ENCODE data around the gene BGLAP. TPM values are rescaled to one million over a fixed set of nuclear protein-coding genes. Genes with fewer than 3 reads are reported as not detected.

Gene BGLAP
- total and polyA plus RNA-seq, 2 donors (not counting 3 experiments of a cell fraction or from before 2014, with no cell fraction given), result 0.65 to 1.0 TPM

GRCh38 chr1:156204686-156205085, 37.3 kb upstream of the BGLAP start:
- Histone ChIP-seq H3K9me3 (replicated peaks; ENCODE audit: control insufficient read depth, insufficient read depth, low read length) (no peaks in the 10 kb centered on the region), H3K27ac (ENCODE audit: insufficient read depth, low read depth, low read length) (no peak overlapping the region), H3K4me3 (replicated peaks in 1 of 3; ENCODE audit: insufficient read depth in 1 of 3, low read depth in 1 of 3, low read length in 3 of 3) (no peak overlapping the region), H3K9me1 (replicated peaks; ENCODE audit: control insufficient read depth, extremely low read depth, insufficient read depth, low read length) (no peaks in the 10 kb centered on the region), H3K36me3 (ENCODE audit: control insufficient read depth in 2 of 2, extremely low read depth in 1 of 2, insufficient read depth in 2 of 2, low read length in 2 of 2) (peaks cover 3 to 11% of the 10 kb centered on the region in 2 experiments), H4K20me1 (replicated peaks; ENCODE audit: control insufficient read depth, extremely low read depth, insufficient read depth, low read length) (no peaks in the 10 kb centered on the region), H3K27me3 (ENCODE audit: control insufficient read depth in 2 of 2, insufficient read depth in 2 of 2, low read length in 2 of 2) (no peaks in the 10 kb centered on the region), H3K4me2 (ENCODE audit: insufficient read depth, low read length) (no peak overlapping the region), H2AFZ (ENCODE audit: low read depth, low read length) (no peak overlapping the region), H3K4me1 (ENCODE audit: control insufficient read depth, extremely low read depth, insufficient read depth, low read length) (peaks cover 6% of the 10 kb centered on the region), H3K79me2 (ENCODE audit: control insufficient read depth, insufficient read depth, low read length) (peaks cover 7% of the 10 kb centered on the region), H3K9ac (replicated peaks; ENCODE audit: extremely low read depth, insufficient read depth, low read length) (no peak overlapping the region)
- FAIRE-seq, result no peak
- ChIA-PET CTCF (interaction anchor here (1.1 kb wide), 1 partner anchor 20 kb away, joined by 5 read pairs; no protein-coding TSS in a partner anchor), POLR2A (no interaction called here)
- no TSS peak for BruUV-seq (replicated peaks)
- intact Hi-C loops (cut with micrococcal nuclease), result no loop called here
- TF ChIP-seq POLR2AphosphoS5 (IDR thresholded peaks at IDR 0.05; ENCODE audit: insufficient read depth, low read depth, low read length), result no peak
- TF ChIP-seq MYC (IDR thresholded peaks at IDR 0.05; ENCODE audit: low read depth, low read length), result no peak
- TF ChIP-seq EZH2 (IDR thresholded peaks at IDR 0.05; ENCODE audit: borderline replicate concordance, low read depth, low read length, severe bottlenecking), result no peak
- TF ChIP-seq GATA2 (IDR thresholded peaks at IDR 0.05; ENCODE audit: insufficient read depth, insufficient read length, low read depth, low read length), result no peak
- TF ChIP-seq CTCF (IDR thresholded peaks at IDR 0.05; ENCODE audit: extremely low read depth in 1 of 2, insufficient read depth in 1 of 2, low read depth in 1 of 2, low read length in 2 of 2), result no peak
- no peak for TF ChIP-seq MAX (IDR thresholded peaks at IDR 0.05; ENCODE audit: insufficient read depth, insufficient read length)
- TF ChIP-seq JUN (IDR thresholded peaks at IDR 0.05; ENCODE audit: borderline replicate concordance, insufficient read depth, insufficient read length, low read depth), result no peak
- TF ChIP-seq POLR2A (IDR thresholded peaks at IDR 0.05; ENCODE audit: low read depth, low read length), result no peak
- TF ChIP-seq FOS (IDR thresholded peaks at IDR 0.05; ENCODE audit: borderline replicate concordance, insufficient read depth, low read length), result no peak
- no peak for DNase-seq (ENCODE audit: low read depth, low spot score)
- dilution Hi-C loops (cut with MboI; ENCODE audit: extremely low pct_ligation_motif_present, low sequenced_read_pairs), result no loop called here
